CD4-positive, alpha-beta T cell treated with Interleukin-12 subunit alpha and Interleukin-12 subunit beta, for 1 hour (primary cell): ENCODE data around the gene CSNK1D.

ENCODE experiments used
- DNase-seq: peaks from one replicate; pipeline ENCODE4 v3.0.0-alpha.2; 2020

Gene CSNK1D

DNA sequence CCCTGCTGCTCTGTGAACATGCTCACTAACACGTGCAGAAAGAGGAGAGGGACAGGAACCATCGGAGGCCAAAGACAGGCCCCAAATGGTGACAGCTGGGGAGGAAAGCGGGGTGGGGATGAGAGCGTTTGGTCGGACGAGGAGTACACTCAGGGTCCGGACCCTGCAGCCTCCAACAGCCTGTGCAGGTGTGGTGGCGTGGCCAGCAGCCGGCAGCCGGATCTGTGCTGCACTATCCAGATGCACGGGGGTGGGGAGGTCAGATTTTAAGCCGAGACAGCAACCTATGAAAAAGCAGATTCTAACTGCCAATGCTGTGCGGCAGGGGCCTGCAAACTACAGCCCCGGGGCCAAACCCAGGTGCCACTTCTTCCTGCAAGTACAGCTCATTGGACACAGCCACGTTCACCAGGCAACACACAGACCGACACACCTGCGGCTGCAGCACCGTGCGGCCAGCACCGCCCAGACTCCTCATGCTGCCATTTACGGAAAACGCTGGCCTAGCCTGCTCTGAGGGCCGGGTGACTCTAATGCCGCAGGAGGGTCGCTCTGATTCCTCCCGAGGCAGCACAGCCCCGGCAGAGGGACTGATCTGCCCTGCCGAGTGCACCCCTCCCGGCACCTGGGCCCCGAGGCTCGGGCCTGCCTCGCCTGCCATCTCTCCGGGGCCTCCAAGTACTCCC, 23.5 kb downstream of the CSNK1D start:
- no peak for DNase-seq

DNA sequence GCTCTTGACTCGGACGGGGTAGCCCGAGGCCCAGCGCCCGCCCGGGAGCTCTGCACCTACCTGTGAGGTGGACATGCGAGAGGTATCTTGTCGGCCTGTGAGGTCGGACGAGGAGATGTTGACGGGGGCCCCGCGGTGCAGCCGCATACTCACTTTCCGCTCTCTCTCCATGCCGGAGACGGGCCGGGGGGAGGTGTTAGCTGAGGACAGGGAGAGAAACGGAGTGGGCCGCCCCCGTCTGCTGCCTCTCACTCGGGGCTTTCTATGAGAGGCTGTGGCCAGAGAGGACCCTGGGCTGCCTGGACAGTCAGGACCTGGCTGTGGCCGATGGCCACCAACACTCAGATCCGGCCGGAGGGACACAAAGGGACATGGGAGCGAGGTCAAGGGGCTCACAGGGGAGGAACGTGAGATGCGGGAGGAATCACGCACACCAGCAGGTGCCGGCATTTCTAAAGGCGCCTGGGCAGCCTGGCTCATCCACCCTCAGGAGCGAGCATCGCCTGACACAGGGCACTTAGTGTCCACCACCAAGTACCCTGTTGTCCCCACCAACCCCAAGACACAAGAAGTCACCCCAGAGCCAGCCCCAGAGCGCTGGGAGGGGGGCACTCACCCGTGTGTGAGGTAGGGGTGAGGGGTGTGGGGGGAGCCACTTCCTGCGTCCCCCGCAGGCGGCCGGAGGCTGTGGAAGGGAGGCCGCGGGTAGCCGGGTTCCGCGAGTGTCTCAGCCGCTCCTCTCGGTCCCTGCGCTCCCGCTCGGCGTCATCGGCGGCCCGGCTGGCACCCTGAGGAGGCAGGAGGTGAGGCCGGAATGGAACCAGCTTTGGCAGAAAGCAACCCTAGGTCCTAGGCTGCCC, 24.5 kb downstream of the CSNK1D start:
- DNase-seq: no peak

DNA sequence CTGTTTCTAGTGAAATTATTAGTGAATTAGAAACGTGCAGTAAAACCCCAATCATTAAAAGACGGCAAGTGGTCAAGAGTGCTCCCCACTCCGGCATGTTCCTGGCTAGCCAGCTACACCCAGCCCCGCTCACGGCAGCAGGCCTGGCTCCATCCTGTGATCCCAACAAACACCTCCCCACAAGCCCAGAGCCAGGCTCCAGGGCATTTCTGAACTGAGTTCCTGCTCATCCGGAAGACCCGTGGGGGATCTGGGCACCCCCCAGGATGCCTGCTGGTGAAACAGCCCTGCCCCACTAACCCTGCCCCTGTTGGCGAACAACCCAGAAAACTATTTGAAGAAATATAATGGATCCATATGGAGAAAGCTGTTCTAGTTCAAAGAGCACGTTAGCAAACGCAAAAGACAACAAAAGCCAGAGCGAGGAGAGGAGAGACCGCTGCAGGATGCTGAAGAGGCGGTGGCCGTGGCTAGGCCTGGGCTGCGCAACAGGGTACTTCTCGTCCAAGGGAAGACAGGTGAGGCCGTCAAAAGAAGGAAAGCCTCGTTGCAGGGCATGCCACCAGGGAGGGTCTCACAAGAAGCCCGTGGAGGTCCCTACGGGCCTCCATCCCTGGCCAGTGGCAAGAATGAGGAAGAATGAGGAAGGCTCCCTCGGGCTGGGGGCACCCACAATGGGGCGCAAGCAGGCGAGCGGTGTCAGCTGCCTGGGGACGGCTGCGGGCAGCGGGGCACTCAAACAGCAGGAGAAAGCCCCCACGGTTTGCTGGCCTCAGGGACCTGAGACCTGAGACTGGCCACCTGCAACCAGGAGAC, 25.4 kb downstream of the CSNK1D start:
- no peak for DNase-seq

DNA sequence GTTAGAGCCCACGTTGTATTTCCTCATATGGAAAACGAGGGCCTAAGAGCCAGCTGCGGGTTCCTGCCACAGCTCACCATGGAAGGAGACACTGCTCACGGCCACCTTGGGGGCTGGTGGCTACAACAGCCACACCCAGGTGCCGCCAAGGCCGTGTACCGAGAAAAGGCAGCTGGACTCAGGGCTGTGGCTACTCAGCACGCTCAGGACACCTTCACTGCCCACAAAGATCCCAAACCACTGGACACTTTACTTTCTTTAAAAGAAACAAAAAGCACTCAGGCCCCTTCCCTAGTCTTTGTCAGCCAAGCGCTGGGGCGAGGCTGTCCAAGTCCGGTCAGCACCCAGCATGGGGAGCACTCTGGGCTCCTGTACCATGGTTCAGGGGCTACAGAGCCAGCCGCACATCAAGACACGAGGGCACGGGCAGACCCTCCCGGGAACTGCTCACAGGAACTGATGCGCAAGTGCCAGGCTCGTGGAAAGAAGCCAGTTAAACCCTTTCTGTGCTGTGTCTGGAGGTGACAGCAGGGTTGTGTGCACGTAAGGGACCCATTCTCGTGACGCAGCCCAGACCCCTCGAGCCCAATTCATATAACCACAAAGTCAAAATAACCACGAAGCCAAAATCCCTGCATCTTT, 26.2 kb downstream of the CSNK1D start:
- no peak for DNase-seq

DNA sequence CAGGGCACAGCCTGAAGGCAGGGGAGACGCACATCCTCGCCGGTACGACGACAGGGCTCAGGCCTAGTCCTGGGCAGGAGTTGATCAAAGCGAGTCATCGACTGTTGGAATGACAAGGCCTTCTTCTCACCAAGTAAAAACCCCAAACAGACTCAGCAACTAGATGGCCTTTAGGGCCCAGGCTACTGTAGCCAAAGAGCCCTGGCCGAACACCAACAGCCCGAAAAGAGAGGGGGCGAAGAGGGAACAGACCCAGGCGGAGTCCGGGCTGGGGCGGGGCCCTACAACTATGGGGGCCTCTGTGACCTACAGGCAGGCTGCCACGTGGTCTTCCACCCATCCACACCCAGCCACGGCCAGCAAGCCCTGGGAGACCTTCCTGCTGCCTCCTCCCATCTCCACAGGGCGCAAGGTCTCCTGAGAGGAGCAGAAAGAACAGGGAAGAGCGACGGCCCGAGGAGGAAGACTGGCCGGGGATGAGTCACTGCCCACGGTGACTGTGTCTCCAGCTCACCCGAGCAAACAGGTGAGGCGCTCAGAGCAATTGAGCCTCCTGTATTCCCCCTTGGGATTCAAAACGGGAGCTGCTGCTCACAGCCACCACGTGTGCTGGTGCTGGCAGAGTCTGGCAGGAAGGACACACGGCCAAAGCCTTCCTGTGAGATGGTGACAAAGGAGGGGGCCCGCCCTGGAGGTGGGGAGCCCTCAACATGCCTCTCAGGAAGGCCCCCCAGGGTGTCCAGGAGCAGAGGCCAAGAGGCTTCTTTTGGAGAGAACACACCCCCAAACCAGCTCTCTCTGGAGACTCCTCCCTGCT, 26.9 kb downstream of the CSNK1D start:
- DNase-seq: no peak

DNA sequence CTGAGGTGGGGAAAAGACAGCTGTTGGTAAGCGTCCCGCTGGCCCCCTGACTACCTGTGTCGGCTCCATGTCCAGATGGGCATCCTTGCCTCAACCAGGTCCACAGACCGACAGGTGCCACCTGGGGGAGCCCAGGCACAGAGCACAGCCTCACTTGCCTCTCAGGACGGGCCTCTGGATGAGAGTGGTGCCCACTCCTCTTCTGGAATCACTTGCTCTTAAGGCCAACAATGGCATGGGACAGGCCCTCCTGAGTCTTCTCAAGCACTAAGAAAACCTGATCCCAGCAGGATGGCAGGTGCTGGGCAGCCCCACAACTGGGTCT, 27.5 kb downstream of the CSNK1D start:
- no peak for DNase-seq

DNA sequence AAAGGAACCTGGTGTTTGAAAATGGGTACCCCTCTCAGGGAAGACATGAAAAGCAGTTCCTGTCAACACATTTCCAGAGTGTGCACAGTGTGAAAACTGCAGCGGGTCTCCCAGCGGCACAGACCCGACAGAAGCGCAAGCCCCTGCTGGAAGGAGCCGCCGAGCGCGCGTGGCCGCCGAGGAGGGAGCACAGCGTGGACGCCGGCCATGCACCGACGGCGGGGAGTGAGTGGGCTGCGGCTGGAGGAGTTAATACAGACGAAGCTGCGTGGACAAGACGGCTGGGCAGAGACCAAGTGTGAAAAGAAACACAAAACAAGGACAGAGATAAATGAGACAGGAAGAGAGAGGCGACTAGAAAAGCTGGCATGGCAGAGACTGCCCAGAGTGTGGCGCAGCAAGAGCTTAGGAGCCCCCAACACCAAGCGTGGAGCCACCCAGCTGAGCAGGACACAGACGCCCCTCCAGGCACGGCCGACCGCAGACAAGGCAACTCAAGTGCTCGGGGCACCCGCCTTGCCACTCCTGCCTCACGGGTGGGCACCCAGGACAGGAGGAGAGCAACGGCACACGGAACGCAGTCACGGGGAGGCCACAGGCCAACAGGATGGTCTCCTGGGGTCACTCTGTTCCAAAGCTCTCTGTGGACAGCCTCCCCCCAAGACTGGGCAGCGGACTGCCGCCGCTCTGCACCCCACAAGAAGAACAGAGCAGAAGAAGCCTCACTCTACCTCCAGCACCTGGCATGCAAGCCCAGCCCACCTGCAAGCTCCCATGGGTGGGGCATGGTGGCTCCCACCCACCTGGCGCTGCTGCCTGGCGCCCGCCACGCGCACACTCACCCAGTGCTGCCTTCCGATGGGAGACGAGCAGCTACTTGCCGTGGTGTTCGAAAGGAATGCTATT, 28.1 kb downstream of the CSNK1D start:
- no peak for DNase-seq

DNA sequence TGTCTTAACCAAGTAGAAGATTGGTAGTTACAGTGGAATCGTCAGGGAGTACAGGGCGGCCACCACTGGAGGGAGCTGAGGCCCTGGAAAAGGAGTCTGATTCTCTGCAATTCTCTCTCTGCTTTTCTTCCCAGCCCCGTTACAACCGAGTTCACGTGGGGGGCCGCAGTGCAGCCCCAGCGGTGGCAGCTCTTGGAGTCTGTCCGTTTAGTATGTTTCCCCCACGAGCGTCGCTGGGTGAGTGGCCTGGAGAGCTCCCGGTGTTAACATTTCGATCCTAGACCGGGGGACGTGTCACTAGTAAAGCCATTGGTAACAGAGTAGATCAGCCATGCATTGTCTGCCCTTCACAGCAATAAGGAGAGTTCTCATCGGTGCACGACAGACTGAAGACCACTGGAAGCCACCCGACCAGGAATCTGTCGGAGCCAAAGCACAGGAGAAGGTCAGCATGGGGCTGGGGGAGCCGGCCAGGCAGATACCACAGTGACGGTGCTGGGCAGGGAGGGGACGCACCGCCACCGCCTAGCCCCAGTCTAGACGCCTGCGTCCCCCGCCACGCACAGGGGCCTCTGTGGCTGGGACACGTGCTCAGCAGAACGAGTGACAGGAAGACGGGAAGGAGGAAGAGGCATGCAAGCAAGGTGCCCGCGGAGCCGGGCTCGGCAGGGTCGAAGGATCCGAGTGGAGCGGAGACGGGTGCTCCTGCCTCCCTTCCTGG, 28.9 kb downstream of the CSNK1D start:
- DNase-seq: no peak

DNA sequence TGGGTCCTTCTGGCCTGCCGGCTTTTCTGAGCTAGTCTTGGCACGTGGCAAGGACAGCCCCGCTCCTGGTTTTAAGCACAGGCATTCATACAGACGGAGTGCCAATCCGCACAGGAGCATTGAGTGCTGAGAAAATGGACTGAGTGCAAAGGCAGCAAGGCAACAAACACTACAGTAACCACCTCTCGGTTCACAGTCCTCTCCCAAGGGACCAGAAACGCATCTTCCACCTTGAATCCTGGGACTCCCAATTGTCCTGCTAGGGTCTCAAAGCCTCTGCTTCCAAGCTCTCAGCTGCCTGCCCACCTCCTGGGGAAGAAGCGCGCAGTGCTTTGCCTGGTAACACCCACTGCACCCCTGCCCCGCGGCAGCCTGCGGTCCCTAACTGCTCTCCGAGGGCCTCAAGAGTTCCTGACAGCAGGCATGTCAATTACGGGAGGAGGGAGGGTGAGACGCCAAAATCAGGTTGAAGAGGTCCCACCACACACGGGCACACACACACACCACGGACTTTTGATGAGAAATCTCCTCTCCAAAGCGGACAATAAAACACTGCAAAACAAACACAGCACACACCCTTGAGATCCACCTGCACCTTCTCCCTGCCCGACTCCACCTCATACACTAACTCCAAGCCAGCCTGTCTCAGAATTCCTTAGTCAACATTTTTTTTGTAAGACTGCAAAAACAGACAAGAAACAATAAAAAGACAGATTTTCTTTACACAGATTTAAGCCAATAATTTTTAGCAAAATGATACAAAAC, 29.7 kb downstream of the CSNK1D start:
- DNase-seq: no peak

DNA sequence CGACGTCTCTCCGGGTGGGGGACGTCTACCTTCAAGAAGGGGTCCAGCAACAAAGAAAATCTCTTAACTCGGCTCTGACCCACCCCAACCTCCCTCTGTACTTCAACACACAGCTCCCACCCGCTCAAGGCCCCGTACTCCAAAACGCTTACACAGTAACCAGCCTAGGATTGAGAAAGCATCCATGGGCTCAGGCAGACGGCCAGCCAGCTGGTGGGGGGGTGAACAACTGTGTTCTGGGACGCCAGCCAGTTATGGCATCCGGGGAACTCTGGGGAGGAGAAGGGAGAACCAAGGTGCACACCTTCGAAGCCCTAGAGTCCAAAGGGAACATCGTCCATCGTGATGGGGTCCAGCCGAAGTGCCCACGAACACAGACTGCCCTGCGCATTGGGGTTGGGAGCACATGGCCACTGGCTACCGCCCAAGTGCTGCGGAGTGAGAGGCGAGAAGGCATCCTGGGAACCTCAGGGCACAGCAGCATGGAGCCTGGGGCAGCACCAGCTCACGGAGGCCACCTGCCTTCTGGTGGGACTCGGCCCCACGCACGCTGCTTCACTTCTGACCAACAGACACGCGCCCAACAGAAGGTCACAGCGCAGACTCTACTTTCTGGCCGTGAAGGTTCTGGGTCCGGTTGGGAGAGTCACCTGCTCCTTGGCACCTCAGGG, 30.4 kb downstream of the CSNK1D start:
- no peak for DNase-seq

DNA sequence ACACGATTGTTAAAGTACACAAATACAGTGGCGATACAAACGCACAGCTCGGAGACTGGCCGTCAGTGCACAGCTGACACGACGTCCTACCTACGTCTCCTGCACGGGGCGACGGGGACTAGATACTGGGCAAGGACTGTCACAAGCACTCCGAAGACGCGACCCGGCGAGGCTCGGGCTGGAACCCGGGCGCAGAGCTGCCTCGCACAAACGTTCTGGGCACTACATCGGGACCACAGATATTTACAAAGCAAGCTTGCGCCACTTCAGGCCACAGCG, 30.9 kb downstream of the CSNK1D start:
- DNase-seq: no peak

DNA sequence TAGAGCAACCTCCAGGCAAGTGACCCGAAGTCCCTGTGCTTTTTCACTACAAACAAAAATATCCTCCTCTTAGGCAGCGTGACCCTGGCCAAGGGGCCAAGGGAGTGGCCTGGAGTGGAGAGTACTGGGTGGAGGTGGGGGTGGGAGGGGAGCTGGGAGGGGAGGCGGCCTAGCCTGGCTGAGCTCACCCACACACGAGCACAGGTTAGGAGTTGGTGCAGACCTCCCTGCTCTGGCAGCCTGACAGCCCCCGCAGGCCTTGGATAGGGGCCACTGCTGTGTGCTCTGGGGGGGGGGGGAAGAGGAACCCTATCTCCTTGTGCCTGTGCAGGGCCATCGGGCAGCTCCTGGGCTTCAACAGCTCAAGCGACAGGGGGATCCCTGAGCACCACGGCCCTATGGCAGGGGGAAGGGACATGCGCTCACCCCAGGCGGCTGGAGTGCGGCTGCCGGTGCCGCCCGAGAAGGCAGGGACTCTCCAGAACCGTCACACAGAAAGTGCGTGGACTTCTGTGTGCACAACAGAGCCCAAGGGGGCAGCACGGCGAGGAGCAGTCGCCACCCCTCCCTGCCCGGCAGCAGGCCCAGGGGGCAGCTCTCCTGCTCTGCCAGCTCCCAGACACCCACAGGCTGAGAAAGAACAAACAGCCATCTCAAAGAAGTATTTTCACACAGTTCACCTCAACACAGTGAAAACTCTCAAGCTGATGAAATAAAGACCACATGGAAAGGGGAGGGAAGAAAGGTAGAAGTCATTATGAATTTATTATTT, 31.4 kb downstream of the CSNK1D start:
- no peak for DNase-seq

DNA sequence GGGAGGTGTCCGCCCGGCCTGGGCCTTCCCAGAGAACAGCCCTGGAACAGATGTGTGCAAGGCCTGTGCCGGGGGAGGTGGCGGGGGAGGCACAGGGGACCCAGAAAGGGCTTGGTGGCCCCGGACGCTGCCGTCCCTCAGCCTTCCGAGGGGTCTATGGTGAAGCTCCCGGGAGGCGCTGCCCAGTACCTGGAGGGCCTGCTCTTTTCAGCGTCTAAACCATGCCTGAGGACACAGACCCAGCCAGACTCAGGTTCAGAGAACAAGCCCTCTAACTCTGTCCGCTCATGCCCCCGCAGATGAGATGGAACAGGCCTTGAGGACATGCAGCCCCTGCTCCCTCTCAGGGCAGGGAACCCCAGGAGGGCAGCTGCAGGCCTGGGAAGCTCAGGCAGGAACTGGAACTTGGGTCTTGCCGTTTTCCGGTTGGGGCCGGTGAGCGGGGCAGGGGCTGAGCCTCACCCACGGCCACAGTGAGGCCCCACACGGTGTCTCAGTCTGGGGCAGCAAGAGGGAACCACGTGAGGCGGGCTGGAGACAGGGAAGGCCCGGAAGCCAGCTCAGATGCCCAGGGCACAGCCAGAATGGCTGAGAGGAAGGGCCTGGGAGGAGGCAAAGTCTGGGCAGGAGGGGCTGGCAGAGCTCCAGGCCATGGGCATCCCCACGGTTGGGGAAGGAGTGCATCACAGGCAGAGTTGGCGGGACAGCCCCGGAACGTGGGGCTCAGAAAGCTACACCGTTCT, 32.1 kb downstream of the CSNK1D start:
- DNase-seq: peak; percentile 44

DNA sequence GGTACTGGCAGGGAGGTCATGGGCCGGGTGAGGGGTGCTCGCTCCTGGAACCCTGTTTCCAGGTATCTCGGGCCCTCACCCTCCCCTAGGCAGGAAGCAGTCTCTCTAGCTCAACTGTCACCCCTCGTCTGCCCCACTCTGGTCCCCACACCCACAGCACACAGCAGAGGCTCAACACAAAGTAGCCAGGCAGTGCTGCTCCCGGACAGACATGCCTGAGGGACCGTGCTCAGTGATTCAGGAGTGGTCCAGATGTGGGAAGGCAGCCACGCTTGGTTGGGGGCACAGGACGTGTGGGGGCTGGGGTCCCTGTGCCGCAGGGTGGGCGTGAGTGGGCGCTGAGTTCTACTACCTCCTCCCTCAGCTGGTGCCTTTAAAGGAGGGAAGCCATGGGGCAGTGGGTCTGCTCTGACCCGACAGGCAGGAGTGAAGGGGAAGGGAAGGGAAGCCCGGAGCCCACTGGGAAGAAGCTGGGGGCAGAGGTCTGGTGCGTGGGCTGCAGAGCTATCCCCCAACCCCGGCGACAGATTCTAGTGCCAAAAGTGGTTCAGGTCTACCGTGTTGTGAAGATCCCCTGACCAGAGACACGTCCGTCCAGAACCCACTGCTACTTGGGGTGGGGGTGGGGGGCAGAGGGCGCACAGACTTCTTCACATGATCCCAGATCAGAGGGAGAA, 32.9 kb downstream of the CSNK1D start:
- DNase-seq: no peak

DNA sequence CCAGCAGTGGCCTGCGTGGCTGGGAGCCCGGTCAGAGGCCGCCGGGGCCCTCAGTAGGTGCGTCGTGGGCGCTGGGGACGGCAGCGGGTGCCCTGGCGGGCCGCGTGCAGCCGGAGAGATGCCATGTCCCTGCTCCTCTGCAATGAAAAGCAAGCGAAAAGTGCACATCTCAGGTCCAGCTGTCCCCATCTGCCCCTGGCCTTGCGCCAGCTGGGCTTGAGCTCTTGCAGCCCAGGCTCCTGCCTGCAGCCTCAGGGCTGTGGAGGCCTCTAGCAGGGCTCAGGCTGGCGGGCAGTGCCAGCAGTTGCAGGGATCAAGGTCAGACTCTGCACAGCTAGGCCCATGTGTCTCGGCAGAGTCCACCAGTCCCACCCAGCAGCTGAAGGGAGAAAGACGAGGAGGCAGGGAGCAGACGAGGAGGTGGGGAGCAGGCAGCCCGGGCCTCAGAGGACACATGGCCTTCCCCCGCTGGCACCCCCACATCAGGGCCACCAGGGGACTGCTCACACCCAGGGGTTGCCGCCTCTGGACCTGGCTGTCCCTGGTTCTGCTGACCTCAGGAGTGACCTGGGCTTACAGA, 33.5 kb downstream of the CSNK1D start:
- DNase-seq: no peak

DNA sequence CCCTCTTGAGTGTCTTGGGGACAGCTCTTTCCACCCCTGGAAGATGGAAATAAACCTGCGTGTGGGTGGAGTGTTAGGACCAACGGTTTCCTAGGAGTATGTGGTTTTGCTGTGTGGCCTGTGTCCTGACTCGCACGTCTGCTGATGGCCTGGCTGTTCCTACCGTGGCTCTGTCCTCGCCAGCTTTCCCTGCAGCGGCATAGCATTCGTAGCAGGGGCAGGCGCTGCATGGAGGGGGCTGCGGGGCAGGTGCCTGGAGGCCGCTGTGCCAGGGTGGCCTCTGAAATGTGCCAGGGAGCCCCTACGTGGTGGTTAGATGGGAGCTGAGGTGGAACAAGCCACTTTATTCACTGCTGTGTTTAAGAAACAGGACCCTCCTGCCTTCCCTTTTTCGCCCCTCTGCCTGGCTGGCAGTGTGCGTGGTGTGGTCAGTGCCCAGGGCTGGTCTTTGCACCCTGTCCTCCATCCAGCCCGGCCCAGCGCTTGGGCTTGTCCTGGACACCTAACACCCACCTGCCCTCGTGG, 34.0 kb downstream of the CSNK1D start:
- no peak for DNase-seq
